Choroid plexus epithelial cell (primary cell): ENCODE measurements around the gene RPTOR.

ENCODE experiments used
- DNase-seq: peaks from one replicate; pipeline ENCODE4 v3.0.0-alpha.2; 2010; ENCODE audit warnings: low read depth
- H3K4me3 ChIP-seq: 2 replicates; pipeline ENCODE4 v1.5.1; 2011; ENCODE audit warnings: low read depth, mild to moderate bottlenecking, control low read depth, low read length, moderate library complexity
- CTCF ChIP-seq: conservative IDR thresholded peaks from 2 replicates; pipeline ENCODE4 v1.5.1; 2011; ENCODE audit warnings: low read depth, mild to moderate bottlenecking, control low read depth, inconsistent platforms, low read length, moderate library complexity

The RPTOR gene

GRCh38 chr17:80633207-80633606 lies 88.6 kb downstream of the RPTOR start:
- no peak for DNase-seq
- TF ChIP-seq CTCF: no peak
- H3K4me3 ChIP-seq: no peak overlapping the region

- no peak for TF ChIP-seq CTCF
- DNase-seq: no peak
- H3K4me3 ChIP-seq: no peak overlapping the region
Measured at GRCh38 chr17:80633994-80634566, 89.4 kb downstream of the RPTOR start.

GRCh38 chr17:80636361-80637018 lies 91.9 kb downstream of the RPTOR start:
- DNase-seq: no peak

GRCh38 chr17:80637048-80637781 lies 92.6 kb downstream of the RPTOR start:
- DNase-seq: no peak
- TF ChIP-seq CTCF: no peak
- H3K4me3 ChIP-seq: no peak overlapping the region

More at GRCh38 chr17:80636361-80637018, 91.9 kb downstream of the RPTOR start:
- no peak overlapping the region for H3K4me3 ChIP-seq
- TF ChIP-seq CTCF: no peak

- no peak for DNase-seq
- TF ChIP-seq CTCF: no peak
- no peak overlapping the region for H3K4me3 ChIP-seq
Measured at GRCh38 chr17:80639658-80640057, 95.0 kb downstream of the RPTOR start.

GRCh38 chr17:80640366-80641084 lies 95.9 kb downstream of the RPTOR start:
- TF ChIP-seq CTCF: no peak
- H3K4me3 ChIP-seq: no peak overlapping the region
- no peak for DNase-seq
